AG04449 (cell line): Measurements from ENCODE around the gene DDX10.
"Not testable (repeated sequence)": the region's sequence is repeated elsewhere in the genome, so short reads cannot be mapped to it uniquely, and the experiment has no call there.

Experiments used
- CTCF ChIA-PET: fragments of 350-600 bp; formaldehyde crosslinking; extraction: SDS; loops from one replicate; lab custom pipeline; 2021; ENCODE audit warnings: antibody characterized with exemption; lab: Yijun Ruan, JAX
- POLR2A ChIA-PET: fragments of 400-600, 350-600 bp; formaldehyde crosslinking; extraction: SDS; loops from one replicate; lab custom pipeline; 2020; ENCODE audit warnings: antibody characterized with exemption, inconsistent platforms; lab: Yijun Ruan, JAX
- DNase-seq: peaks from one replicate; pipeline ENCODE4 v3.0.0-alpha.2; 2010; ENCODE audit warnings: low read depth, low spot score
- H3K4me3 ChIP-seq: 2 replicates; pipeline ENCODE4 v1.5.1; 2011; ENCODE audit warnings: low read depth, mild to moderate bottlenecking, control low read depth, low read length
- TF ChIP-seq, protein P1 (sequence below): IDR thresholded peaks from one replicate; pipeline ENCODE4 v1.5.1; 2011; ENCODE audit warnings: mild to moderate bottlenecking, moderate library complexity, low read length, control low read depth, inconsistent platforms; ENCODE audit not compliant: insufficient read depth; ENCODE audit errors: missing control alignments

The DDX10 gene

DNA sequence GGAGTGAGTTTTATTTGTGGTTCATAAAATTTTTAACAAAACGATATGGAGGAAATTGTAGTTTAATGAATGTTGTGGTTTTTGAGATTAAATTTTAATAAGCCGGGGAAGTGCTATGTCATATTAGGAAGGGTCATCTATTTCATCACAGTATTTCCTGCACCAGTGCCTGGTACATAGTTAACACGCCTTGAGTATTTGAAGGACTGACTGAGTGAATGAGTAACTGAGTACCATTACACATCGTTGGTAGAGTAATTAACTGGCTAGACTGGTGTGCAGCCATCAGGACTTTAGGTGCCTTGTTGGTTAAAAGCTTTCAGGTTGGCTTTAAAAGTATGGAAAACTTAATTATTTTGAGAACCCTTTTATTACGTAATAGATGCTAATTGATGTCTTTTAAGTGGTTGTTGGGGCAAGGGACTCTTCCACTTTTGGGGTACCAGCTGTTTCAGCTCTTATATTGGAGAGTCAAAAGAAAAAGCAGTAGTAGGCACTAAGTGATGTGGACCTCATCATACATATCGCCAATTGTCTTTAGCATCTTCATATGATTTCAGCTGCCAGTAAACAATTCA is 101.8 kb downstream of the DDX10 start:
- ChIA-PET POLR2A (no interaction called here), CTCF (no interaction called here)
- no peak overlapping the region for H3K4me3 ChIP-seq
- no peak for DNase-seq
- TF ChIP-seq, protein P1, sequence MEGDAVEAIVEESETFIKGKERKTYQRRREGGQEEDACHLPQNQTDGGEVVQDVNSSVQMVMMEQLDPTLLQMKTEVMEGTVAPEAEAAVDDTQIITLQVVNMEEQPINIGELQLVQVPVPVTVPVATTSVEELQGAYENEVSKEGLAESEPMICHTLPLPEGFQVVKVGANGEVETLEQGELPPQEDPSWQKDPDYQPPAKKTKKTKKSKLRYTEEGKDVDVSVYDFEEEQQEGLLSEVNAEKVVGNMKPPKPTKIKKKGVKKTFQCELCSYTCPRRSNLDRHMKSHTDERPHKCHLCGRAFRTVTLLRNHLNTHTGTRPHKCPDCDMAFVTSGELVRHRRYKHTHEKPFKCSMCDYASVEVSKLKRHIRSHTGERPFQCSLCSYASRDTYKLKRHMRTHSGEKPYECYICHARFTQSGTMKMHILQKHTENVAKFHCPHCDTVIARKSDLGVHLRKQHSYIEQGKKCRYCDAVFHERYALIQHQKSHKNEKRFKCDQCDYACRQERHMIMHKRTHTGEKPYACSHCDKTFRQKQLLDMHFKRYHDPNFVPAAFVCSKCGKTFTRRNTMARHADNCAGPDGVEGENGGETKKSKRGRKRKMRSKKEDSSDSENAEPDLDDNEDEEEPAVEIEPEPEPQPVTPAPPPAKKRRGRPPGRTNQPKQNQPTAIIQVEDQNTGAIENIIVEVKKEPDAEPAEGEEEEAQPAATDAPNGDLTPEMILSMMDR: no peak

DNA sequence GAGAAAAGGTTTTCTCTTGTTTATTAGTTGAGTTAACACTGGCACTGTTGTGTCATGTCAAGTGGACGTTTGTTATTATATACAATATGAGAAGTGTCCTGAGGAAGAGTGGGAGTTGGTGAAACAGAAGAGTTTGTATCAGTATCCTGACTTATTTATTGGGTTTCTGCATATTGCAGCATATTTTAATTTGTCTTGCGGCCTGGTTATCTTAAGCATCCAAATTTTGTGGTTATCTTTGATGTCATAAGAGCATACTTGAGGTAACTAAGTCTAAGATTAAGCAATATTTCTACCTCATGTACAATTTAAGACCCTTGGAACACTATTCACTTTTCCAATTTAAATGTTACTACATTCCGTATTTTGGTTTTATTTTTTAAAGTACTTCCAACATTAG is 103.5 kb downstream of the DDX10 start:
- TF ChIP-seq, protein P1: no peak
- no peak for DNase-seq
- H3K4me3 ChIP-seq: no peak overlapping the region
- ChIA-PET POLR2A (no interaction called here), CTCF (no interaction called here)

DNA sequence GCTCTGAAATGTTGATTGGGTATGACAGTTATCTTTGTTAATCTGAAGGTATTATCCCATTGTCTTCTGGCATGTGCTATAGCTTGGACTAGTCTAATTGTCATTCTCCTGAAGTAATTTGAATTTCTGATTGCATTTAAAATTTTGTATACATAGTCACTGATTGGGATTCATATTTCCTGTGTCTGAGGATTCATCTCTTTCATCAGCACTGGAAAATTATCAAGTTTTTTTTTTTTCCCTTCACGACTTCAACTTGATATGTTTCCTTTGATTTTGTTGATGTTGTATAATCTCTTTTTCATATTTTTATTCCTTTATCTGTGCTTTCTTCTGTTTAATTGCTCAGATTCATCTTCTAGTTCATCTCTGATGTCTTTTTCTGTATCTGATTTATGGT is 104.1 kb downstream of the DDX10 start:
- H3K4me3 ChIP-seq: no peak overlapping the region
- no peak for DNase-seq
- TF ChIP-seq, protein P1: no peak
- POLR2A ChIA-PET: no interaction called here
- CTCF ChIA-PET: no interaction called here

- CTCF ChIA-PET: interaction anchor here (1.3 kb wide), 1 partner anchor 14 kb away, joined by 4 read pairs; no protein-coding TSS in a partner anchor
- H3K4me3 ChIP-seq: no peak overlapping the region
- POLR2A ChIA-PET: no interaction called here
- TF ChIP-seq, protein P1: no peak
- DNase-seq: no peak
Observed at GRCh38 chr11:108774037-108774730, 109.3 kb downstream of the DDX10 start.

- TF ChIP-seq, protein P1: no peak
- DNase-seq: no peak
- no peak overlapping the region for H3K4me3 ChIP-seq
- ChIA-PET POLR2A (no interaction called here), CTCF (interaction anchor here (0.6 to 1.3 kb wide), 2 partner anchors 12 to 1390 kb away, joined by 3 to 5 read pairs; no protein-coding TSS in a partner anchor)
Observed at GRCh38 chr11:108775324-108775723, 110.5 kb downstream of the DDX10 start.

DNA sequence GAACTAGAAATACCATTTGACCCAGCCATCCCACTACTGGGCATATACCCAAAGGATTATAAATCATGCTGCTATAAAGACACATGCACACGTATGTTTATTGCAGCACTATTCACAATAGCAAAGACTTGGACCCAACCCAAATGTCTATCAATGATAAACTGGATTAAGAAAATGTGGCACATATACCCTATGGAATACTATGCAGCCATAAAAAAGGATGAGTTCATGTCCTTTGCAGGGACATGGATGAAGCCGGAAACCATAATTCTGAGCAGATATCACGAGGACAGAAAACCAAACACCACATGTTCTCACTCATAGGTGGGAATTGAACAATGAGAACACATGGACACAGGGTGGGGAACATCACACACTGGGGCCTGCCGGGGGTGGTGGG is 114.3 kb downstream of the DDX10 start:
- CTCF ChIA-PET: interaction anchor here (1.2 kb wide), 1 partner anchor 9 kb away, joined by 3 read pairs; no protein-coding TSS in a partner anchor
- DNase-seq, POLR2A ChIA-PET, H3K4me3 ChIP-seq: not testable (repeated sequence)
